DMS 273 treated with DMSO at 0.1 percent for 48 hours (cell line): ENCODE measurements around the gene CD164.
"Not testable (repeated sequence)": the region's sequence is repeated elsewhere in the genome, so short reads cannot be mapped to it uniquely, and the experiment has no call there.

ENCODE experiments used
- DNase-seq: peaks from one replicate; lab custom pipeline; 2025; lab: John Stamatoyannopoulos, UW

Gene CD164

DNA sequence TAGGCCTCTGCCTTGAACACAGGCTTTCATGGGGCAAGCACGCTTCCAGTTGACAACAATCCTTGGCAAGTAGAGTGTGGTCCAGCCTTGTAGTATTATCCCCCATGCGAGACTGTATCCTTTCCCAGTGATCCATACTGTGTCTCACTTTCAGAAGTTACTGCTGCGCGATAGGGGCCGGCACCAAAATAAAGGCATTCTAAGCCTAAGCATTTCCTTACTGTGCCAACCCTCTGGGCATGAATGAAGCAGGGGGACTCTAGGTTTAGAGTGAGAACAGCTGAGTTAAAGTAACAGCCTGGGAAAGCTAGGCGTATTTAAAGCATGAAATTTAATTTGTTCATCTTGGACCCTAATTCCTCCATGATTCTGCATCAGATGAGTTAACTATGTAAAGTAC is 39.4 kb downstream of the CD164 start:
- DNase-seq: no peak

GRCh38 chr6:109342506-109342905 is 39.8 kb downstream of the CD164 start:
- no peak for DNase-seq

DNA sequence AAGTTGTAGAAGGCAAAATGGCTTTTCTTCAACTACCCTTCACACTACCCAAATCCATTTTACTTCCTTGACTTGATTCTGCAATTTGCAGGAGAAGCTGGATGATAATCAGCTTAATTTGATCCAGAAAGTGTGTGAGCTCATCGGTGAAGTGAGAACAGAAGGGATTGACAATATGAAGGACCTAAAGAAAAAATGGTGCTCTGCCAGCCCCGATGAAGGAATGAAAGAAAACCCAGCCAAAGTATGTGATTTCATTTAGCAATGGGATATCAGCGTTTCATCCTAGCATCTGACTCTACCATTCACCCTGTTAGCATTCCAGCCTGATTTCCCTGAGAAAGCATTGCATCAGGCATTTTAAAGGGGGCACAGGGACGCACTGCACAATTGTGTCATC is 41.5 kb downstream of the CD164 start:
- no peak for DNase-seq

DNA sequence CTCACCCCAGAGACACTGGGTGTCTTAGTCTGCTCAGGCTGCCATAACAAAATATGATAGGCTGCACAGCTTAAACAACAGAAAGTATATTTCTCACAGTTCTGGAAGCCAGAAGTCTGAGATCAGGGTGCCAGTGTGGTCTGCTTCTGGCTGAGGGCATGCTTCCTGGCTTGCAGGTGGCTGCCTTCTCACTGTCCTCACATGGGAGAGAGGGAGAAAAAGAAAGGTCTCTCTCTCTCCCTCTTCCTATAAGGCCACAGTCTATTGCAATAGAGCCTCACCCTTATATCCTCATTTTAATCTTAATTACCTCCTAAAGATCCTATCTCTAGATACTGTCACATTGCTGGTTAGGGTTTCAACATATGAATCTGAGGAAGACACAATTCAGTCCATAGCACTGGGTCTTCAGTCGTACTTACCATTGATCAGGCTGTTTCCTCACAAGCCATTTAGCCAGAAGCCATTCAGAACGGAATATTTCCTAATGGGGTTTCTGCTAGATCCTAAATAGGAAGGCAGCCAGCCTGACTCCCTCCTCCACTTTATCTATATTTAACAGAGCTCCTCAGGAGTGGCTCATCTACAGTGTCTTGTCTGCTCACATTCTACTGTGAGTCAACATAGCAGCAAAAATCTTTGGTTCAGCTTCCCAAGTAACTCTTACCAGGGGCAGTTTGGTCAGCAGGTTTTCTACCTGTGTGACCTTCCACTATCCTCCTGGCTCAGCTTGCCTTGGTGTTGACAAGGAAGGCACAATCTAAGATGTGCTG is 42.2 kb downstream of the CD164 start:
- DNase-seq: no peak

DNA sequence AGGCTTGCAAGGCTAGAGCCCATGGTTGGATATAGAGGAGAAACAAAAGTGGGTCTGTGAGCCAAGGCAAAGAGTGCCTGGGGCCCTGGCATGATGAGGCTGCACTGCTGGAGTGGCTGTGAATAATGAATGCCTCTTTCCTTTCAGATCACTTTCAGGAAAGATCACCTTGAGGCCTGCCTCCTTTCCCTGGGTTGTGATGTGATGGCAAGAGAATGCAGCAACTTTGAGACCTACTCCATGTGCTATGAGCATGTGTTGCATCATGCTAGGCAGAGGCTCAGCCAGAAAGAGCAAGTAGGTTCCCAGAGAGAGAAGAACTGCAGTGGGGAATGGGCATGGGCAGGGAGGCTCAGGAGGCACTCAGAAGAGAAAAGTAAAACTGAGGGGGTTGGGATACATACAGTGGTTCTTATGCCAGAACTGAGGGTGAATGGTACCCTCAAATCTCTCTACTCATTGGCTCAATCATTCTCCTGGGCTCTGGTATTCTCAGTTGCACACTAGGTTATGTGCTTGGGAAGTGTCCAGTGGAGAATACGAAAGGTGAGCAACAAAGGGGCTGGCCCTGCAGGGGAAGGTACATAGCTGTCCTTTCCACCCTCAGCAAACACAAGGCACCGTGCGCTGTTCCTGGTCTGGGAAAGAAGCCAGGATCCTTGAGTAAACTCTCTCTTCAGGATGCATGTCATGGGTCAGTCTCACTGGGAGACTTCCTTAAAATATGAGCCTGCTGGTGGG is 45.9 kb downstream of the CD164 start:
- DNase-seq: no peak

DNA sequence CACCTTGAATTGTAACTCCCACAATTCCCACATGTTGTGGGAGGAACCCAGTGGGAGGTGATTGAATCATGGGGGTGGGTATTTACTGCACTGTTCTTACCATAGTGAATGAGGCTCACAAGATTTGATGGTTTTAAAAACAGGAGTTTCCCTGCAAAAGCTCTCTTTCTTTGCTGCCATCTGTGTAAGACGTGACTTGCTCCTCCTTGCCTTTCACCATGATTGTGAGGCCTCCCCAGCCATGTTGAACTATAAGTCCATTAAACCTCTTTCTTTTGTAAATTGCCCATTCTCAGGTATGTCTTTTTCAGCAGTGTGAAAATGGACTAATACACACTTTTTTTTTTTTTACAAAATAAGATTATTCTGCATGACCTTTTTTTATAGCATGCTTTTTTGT is 48.4 kb downstream of the CD164 start:
- DNase-seq: not testable (repeated sequence)

DNA sequence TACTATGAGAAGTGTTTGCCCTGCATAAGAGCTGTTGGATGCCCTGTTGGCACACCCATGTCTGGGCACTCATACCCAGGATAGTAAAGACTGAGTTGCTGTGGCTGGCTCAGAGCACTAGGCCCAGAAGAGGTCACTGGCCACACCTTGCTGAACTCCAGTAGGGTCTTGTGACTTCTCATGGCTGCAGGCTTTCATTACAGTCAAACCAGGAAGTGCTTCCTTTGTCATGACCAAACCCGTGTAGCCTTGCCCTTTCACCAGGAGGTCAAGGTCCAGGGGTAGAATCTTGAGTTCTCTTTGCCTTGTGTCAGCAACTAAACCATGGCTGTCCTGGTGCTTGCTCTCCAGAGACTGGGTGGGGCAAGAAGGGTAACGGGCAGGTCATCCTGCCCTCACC is 49.5 kb downstream of the CD164 start:
- DNase-seq: no peak

- no peak for DNase-seq
These were observed 51.2 kb downstream of the CD164 start for GRCh38 chr6:109331081-109331480.

DNA sequence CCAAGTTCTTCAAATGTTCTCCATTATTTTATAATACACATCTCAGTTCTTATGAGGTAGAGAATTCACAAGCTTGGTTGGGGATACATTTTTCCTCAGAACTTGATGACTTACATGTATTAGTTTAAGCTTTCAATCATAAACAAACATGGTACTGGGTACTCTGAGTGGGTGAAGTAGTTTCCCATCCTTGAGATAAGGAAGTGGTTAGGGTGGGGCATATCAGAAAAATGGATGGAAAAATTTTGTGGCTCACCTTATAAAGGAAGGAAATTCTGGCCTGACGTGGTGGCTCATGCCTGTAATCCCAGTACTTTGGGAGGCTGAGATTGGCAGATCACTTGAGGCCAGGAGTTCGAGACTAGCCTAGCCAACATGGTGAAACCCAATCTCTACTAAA is 52.0 kb downstream of the CD164 start:
- DNase-seq: no peak

DNA sequence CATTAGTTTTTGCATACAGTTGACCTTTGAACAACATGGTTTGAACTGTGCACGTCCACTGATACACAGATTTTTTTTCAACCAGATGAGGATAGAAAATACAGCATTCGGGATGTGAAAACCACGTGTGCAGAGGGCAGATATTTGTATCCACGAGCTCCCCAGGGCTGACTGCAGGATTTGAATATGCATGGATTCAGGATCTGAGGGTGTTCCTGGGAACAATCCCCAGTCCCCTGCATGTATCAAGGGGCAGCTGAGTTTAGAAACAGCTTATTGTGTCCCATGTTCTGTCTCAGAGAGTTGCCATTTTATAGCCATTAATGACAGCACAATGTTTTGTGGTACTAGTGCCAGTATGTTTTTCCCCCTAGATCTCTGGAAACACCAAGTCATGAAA is 53.6 kb downstream of the CD164 start:
- DNase-seq: no peak

- DNase-seq: no peak
These were observed 54.3 kb downstream of the CD164 start for GRCh38 chr6:109327959-109328358.

- DNase-seq: no peak
These were observed 54.8 kb downstream of the CD164 start for GRCh38 chr6:109327491-109327890.

GRCh38 chr6:109326351-109326750 is 55.9 kb downstream of the CD164 start:
- no peak for DNase-seq

GRCh38 chr6:109325400-109325801 is 56.9 kb downstream of the CD164 start:
- DNase-seq: no peak

DNA sequence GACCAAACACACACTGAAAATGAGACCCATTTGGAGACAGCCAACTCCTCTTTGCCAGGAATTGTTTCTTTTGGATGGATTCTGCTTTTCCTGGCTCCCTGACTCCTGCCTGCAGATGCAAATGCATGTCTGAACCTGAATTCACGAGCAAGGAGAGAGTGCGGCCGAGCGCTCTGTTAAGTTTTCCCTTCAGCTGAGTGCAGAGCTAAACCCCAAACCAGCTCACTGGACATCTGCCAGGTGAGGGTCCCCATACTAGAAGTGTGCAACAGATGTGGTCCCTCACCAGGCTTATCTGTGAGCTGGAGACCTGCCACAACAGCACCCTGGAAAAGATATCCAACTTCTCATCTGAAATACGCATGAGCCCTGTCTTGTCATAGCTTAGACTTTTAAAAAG is 59.0 kb downstream of the CD164 start:
- no peak for DNase-seq

DNA sequence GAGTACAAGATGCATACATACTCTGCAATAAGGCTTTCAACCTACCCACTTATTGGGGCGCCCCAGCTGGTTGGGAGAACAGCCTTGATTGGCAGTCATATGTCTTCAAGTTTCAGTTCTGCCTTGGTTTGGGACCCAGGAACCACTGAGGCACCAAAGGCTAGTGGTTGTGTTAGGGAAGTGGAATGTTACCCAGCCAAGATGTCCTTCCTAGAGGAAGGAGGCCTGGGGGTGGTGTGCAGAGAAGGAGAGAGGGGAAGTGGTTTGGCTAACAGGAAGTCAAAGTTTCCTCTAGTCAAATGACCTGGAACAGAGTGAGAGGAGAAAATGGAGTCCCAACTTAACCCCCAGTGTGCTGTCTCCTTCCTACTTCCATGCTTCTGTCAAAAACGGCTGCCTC is 59.4 kb downstream of the CD164 start:
- DNase-seq: no peak

DNA sequence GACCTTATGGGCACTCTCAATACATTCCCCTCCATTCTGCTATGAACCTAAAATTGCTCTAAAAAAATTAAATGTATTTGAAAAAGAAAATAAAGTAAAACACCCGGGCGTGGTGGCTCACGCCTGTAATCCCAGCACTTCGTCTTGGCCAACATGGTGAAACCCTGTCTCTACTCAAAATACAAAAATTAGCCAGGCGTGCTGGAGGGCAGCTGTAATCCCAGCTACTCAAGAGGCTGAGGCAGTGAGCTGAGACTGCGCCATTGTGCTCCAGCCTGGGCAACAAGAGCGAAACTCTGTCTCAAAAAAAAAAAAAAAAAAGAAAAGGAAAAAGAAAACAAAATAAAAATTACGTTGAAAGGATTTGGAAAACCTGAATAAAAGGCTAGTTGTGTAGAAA is 60.5 kb downstream of the CD164 start:
- DNase-seq: no peak

DNA sequence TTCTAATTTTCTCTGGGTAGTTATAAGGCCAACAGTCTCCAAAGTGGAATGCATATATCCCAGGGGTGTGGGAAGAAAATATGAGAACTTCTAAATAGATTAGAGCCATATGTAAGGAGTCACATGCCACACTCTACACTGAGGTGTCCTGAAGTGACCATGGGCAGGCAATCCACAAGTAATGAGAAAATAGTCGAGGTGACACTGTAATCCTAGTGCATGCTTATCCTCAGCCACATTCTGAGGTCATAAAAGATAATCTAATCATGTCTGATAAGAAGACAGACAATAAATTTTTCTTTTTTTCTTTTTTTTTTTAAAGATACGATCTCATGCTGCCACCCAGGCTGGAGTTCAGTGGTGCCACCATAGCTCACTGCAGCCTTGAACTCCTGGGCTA is 62.2 kb downstream of the CD164 start:
- no peak for DNase-seq

GRCh38 chr6:109318328-109318876 is 63.9 kb downstream of the CD164 start:
- DNase-seq: no peak

GRCh38 chr6:109316909-109317308 is 65.4 kb downstream of the CD164 start:
- no peak for DNase-seq
